GM10248 (cell line): ENCODE measurements around the gene HIRA.

Source experiments
- CTCF ChIA-PET: fragments of 300-600 bp; sonication (Branson Sonifier 250); formaldehyde crosslinking; extraction: SDS; loops from one replicate; lab custom pipeline; 2021; ENCODE audit warnings: antibody characterized with exemption; lab: Yijun Ruan, JAX
- POLR2A ChIA-PET: fragments of 350-650 bp; sonication (Branson Sonifier 250); formaldehyde crosslinking; extraction: SDS; loops from one replicate; lab custom pipeline; 2020; ENCODE audit warnings: antibody characterized with exemption; lab: Yijun Ruan, JAX
- DNase-seq: peaks from one replicate; pipeline ENCODE4 v3.0.0; 2012; ENCODE audit errors: extremely low spot score
- TF ChIP-seq, protein P1 (sequence below): IDR thresholded peaks from 2 replicates; pipeline ENCODE4 v1.5.1; 2012; ENCODE audit warnings: mild to moderate bottlenecking, low read depth; ENCODE audit errors: extremely low read depth, missing control alignments, control extremely low read depth

Gene HIRA

DNA sequence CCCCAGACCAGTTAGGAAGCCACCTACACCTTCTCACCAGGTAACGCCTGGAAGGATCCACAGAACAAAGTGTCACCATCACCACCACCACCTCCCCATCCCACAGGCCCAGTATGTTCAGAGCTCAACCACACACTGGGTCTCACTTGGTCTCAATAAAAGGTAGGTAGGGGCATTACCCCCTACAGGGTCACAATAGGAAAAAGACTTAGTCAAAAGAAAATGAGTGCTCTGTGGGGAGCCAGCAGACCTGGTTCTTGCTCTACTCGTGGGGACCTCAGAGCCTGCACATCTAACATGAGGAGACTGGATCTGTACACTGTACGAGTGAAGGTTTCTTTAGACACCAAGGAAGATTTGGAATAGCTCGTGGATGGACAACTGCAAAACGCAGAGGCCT, 49.3 kb downstream of the HIRA start:
- TF ChIP-seq, protein P1, sequence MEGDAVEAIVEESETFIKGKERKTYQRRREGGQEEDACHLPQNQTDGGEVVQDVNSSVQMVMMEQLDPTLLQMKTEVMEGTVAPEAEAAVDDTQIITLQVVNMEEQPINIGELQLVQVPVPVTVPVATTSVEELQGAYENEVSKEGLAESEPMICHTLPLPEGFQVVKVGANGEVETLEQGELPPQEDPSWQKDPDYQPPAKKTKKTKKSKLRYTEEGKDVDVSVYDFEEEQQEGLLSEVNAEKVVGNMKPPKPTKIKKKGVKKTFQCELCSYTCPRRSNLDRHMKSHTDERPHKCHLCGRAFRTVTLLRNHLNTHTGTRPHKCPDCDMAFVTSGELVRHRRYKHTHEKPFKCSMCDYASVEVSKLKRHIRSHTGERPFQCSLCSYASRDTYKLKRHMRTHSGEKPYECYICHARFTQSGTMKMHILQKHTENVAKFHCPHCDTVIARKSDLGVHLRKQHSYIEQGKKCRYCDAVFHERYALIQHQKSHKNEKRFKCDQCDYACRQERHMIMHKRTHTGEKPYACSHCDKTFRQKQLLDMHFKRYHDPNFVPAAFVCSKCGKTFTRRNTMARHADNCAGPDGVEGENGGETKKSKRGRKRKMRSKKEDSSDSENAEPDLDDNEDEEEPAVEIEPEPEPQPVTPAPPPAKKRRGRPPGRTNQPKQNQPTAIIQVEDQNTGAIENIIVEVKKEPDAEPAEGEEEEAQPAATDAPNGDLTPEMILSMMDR = no peak
- DNase-seq = no peak
- ChIA-PET CTCF (interaction anchor here (1.9 kb wide), 1 partner anchor 12 kb away, joined by 6 read pairs; no protein-coding TSS in a partner anchor), POLR2A (no interaction called here)

DNA sequence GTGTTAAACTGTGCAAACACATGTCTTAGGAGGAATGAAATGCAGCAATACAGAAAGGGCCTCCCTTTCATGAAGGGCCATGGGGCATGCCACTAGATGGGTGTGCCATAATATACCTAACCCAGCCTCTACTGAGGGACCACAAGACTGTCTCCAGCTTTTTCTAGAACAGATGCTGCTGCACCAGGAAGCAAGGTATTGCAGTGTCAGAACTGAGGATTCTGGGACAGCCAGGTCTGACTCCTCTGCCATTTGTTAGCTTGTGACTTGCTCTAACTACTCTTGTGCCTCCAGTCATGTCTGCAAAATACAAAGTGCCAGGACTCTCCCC, 53.2 kb downstream of the HIRA start:
- TF ChIP-seq, protein P1 = no peak
- no peak for DNase-seq
- CTCF ChIA-PET = no interaction called here
- POLR2A ChIA-PET = no interaction called here

DNA sequence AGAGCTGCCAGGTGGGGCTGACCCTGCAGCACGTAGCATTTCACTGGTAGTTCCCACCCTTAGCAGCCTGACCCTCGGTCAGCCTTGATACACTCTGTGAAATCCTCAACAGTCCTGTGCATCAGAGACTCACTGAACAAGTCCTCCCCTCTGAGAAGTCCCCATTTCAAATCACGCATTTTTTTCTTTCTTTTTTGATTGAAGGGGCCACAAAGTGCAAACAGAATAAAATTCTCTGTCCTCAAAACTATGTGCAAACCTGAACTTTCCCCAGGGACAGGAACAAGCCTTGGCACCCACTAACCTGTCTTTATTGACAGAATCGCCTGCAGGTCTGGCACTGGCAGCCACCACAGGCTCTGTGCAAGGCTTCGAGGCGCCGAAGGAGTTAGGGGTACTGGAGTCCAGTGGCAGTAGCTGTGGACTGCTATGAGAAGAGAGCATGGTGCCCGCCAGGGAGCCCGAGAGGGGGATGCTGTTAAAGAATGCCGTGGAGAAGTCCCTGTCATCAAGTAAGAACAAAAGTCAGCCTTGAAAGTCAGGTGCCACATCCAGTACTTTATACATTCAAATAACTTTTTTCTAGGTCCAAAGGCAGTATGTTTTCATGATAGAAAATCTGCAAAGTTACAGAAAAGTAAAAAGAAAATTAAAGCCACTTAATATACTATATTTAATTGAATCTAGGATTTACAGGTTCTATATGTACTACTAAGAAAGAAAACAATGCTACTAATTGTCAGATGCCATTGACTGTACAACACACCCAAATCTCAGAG, 53.8 kb downstream of the HIRA start:
- ChIA-PET CTCF (no interaction called here), POLR2A (no interaction called here)
- TF ChIP-seq, protein P1 = no peak
- no peak for DNase-seq

DNA sequence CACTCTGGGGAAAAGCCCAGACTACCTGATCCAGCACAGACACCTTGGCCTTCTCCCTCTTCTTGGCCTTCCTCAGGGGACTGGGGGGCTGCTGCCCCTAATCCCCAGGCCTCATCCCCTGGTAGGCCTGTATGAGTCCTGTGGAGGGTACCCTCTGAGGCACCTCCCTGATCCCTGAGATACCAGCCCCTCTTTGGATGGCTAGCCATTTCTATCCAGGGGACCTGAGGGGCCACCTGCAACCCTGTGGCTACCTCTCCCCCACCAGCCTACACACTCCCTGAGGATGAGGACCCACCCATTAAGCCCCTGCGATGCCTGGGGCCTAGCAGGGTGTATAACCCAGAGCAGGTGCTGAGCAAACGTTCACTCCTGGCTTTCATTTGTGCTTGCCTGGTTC, 54.6 kb downstream of the HIRA start:
- ChIA-PET POLR2A (no interaction called here), CTCF (no interaction called here)
- DNase-seq = no peak
- TF ChIP-seq, protein P1 = no peak

DNA sequence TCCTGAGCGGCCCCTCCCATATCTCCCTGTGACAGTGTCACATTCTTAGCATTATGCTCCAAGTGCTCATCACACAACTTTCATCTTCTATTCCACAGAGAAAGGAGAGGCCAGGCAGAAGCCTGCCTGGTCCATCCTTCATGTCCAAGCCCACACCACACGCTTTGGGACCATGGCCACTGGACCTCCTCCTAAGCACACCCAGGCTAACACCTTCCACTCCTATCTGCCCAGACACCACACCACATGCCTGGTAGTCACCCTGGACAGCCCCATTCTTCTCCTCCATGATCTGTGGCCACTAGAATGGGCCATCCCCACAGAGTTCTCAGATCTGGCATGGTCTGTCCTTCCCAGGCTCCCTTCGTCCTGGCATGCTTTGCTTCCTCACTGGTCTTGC, 55.3 kb downstream of the HIRA start:
- POLR2A ChIA-PET = no interaction called here
- DNase-seq = no peak
- TF ChIP-seq, protein P1 = no peak
- CTCF ChIA-PET = no interaction called here

DNA sequence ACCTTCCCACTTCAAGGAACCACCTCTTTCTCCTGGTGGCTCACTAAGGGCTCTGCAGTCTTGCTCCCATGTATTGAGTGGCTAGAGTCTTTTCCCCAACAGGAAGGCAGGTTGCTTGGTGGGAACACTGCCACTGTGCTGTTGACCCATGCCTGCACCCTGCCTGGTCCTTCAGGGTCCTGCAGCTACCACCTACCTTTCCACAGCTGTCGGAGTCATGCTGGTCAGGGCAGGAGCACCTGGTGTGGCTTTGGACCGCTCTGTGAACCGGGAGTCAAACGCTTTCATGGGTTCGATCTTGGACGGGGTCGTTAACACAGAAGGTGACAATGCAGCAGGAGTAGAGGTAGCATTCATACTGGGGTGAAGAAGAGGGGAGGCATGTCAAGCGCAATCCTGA, 56.1 kb downstream of the HIRA start:
- TF ChIP-seq, protein P1 = no peak
- POLR2A ChIA-PET = no interaction called here
- CTCF ChIA-PET = interaction anchor here (1.1 kb wide), 1 partner anchor 64 kb away, joined by 3 read pairs; no protein-coding TSS in a partner anchor
- no peak for DNase-seq

DNA sequence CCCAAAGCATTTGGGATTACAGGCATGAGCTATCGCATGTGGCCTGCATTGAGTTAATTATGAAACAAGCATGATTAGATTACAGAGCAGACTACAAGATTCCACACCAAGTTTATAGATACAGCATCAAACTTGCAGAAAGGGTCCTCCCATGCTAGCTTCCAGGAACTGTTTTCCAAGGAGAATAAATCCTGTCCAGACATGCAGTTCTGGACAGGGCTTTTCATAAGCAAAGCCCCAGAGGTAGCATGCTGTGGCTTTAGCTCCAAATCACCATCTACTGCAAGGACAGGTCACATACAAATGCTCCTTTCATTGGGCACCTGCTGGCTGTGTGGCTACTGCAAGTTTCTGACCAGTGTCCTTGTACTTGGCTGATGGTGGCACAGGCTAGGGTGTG, 57.1 kb downstream of the HIRA start:
- ChIA-PET POLR2A (interaction anchor here (0.6 kb wide), 1 partner anchor 30 kb away, joined by 3 read pairs; no protein-coding TSS in a partner anchor), CTCF (interaction anchor here (1.1 to 1.9 kb wide), 3 partner anchors 9 to 63 kb away, joined by 3 to 4 read pairs (median 3); no protein-coding TSS in a partner anchor)
- TF ChIP-seq, protein P1 = no peak
- DNase-seq = no peak
